Heart right ventricle (tissue), 16 donors: Measurements from ENCODE around the gene RAMP1. TPM values are rescaled to one million over a fixed set of nuclear protein-coding genes. Genes with fewer than 3 reads are reported as not detected.
"Not testable (repeated sequence)": the region's sequence is repeated elsewhere in the genome, so short reads cannot be mapped to it uniquely, and the experiment has no call there.

Source experiments
- ATAC-seq, 8 donors: fragments of 200-7000 bp; cut with Tn5 transposase; one replicate each; pipeline ENCODE4 v1.9.1; 2020; ENCODE audit warnings: mild to moderate bottlenecking in 8 of 8, moderate library complexity in 8 of 8, moderate number of reproducible peaks in 1 of 8
- DNase-seq, 2 donors: peaks; one replicate each; pipeline ENCODE4 v3.0.0-alpha.2; 2020
- H3K27ac ChIP-seq, 10 donors: fragments of 200-600 bp; sonication (generic) in 2 of 10; one replicate each; pipeline versions ENCODE4 v1.5.0 to v1.8.0; 2020 to 2022; ENCODE audit warnings: mild to moderate bottlenecking in 3 of 10
- H3K27me3 ChIP-seq, 7 donors: fragments of 200-600 bp; one replicate each; pipeline ENCODE4 v1.8.0; 2021 to 2022; ENCODE audit warnings: mild to moderate bottlenecking in 2 of 7
- H3K36me3 ChIP-seq, 9 donors: fragments of 200-600 bp; sonication (generic) in 1 of 9; one replicate each; pipeline versions ENCODE4 v1.5.0 to v1.8.0; 2020 to 2022; ENCODE audit warnings: mild to moderate bottlenecking in 2 of 9
- H3K4me1 ChIP-seq, 9 donors: fragments of 200-600 bp; sonication (generic) in 1 of 9; one replicate each; pipeline versions ENCODE4 v1.5.0 to v1.8.0; 2020 to 2022; ENCODE audit warnings: mild to moderate bottlenecking in 4 of 9
- H3K4me3 ChIP-seq, 10 donors: fragments of 200-600 bp; sonication (generic) in 2 of 10; one replicate each; pipeline versions ENCODE4 v1.5.0 to v1.8.0; 2020 to 2022; ENCODE audit warnings: mild to moderate bottlenecking in 7 of 10, moderate library complexity in 2 of 10
- H3K9me3 ChIP-seq, 11 donors: fragments of 200-600 bp in 10 of 11; sonication (generic) in 2 of 11; one replicate each; pipeline versions ENCODE4 v1.5.0 to v1.8.0; 2013 to 2022; ENCODE audit warnings: mild to moderate bottlenecking in 2 of 11, control low read depth in 1 of 11, moderate library complexity in 1 of 11
- CTCF ChIP-seq, 9 donors: fragments of 200-600 bp; sonication (generic) in 2 of 9; IDR thresholded peaks; one replicate each; pipeline versions ENCODE4 v1.5.0 to v1.8.0; 2021 to 2022; ENCODE audit warnings: antibody characterized with exemption in 9 of 9, mild to moderate bottlenecking in 5 of 9, moderate library complexity in 1 of 9
- WGBS, 2 donors: extraction: QIAGEN DNeasy Blood & Tissue Kit; methylation state at CpG; one replicate each; pipeline ENCODE4 v1.1.7; 2013; ENCODE audit warnings: inconsistent platforms in 1 of 2; 5-methylcytosine and 5-hydroxymethylcytosine counted together
- intact Hi-C, 10 donors: fragments of 100-400 bp; cut with DNase I; formaldehyde crosslinking; loops; one replicate each; pipeline versions ENCODE4 v1.11.1 to v1.14.2; 2022
- polyA plus RNA-seq, 2 donors: library from polyadenylated mRNA; stranded (reverse); fragments of 200-250 nt; gene quantifications; one replicate each; pipeline ENCODE4 v1.2.3, GENCODE V29; 2013
- total RNA-seq, 10 donors: library from RNA; stranded (reverse); fragmentation: NEBNext Ultra II Directional in 3 of 10; extraction: Animal tissue kit (Norgen Biotek cat#: 25700) in 3 of 10; gene quantifications; one replicate each; pipeline versions ENCODE4 v1.2.1 to v1.2.4, GENCODE V29; 2021 to 2023
- donor health status: Arrhythmogenic right ventricular cardiomyopathy.
- donor health status: ischemic (EF 13 %, LVEDD 7.1; RV severe dilation, severe dysfunction).
- donor health status: healthy with polysubstance abuse.
- donor health status: DM: no; HTN: yes; CAD: no.
- donor health status: DM: no; HTN: no; CAD: no.
- donor health status: ischemic (EF 25% LVEDD 6.9; RV normal size, moderate dysfunction).
- donor health status: ischemic (EF 25% LVEDD 5.7; RV mildly dilated, moderate dysfunction).
- donor health status: healthy.
- donor health status: DM: yes; HTN: yes; CAD: no.
- donor health status: Ischemic cardiomyopathy.
- donor health status: ischemic (EF 35%, LVEDD 5.7; RV mildly dilated, moderate dysfunction).
- donor health status: nonischemic (EF 11% LVEDD 7.7; RV severe dilation, severe dysfunction).
- donor health status: DM: yes; HTN: yes; CAD: no.
- donor health status: PGD.
- donor health status: ischemic (EF 29% LVEDD 5.4; RV normal size, mild dysfunction).
- donor health status: nonischemic (EF 23%, LVEDD 6.1; RV moderate dilation, normal function).

Gene RAMP1
- total and polyA plus RNA-seq, 12 donors = 52.7 to 1,549 (median 178) TPM

- no peak for TF ChIP-seq CTCF (IDR thresholded peaks at IDR 0.05)
- H3K9me3 ChIP-seq = peaks cover 0 to 9% (median 0%) of the 10 kb centered on the region in 11 donors
- H3K4me3 ChIP-seq = no peak overlapping the region
- no peaks in the 10 kb centered on the region for H3K36me3 ChIP-seq
- WGBS, 2 donors = 81 to 82% methylated on average over 4 of the region's 4 CpGs
- no peak overlapping the region for H3K27ac ChIP-seq
- H3K27me3 ChIP-seq = no peaks in the 10 kb centered on the region
- ATAC-seq (no peak), DNase-seq (no peak)
- intact Hi-C loops = no loop called here
- no peaks in the 10 kb centered on the region for H3K4me1 ChIP-seq
Observed at GRCh38 chr2:237841051-237841450, 18.4 kb upstream of the RAMP1 start.

GRCh38 chr2:237848940-237849339, 10.5 kb upstream of the RAMP1 start:
- ATAC-seq, DNase-seq, H3K4me3 ChIP-seq, H3K4me1 ChIP-seq, H3K27ac ChIP-seq, intact Hi-C loops, H3K36me3 ChIP-seq, H3K27me3 ChIP-seq: not testable (repeated sequence)
- peaks cover 0 to 10% (median 0%) of the 10 kb centered on the region in 11 donors for H3K9me3 ChIP-seq
- 96% methylated on average over 12 of the region's 12 CpGs for WGBS, 2 donors

- Histone ChIP-seq H3K36me3 (no peaks in the 10 kb centered on the region), H3K9me3 (peaks cover 0 to 1% (median 0%) of the 10 kb centered on the region in 11 donors), H3K4me1 (peaks cover 0 to 10% (median 3%) of the 10 kb centered on the region in 9 donors), H3K27me3 (peaks cover 0 to 18% (median 6%) of the 10 kb centered on the region in 7 donors), H3K4me3 (no peak overlapping the region), H3K27ac (no peak overlapping the region)
- 87 to 88% methylated on average over 3 of the region's 3 CpGs for WGBS, 2 donors
- intact Hi-C loops = loop anchor here in 8 of 10 donors (10.0 kb wide), 9 partner anchors 101 to 411 kb away; partner anchors contain the start of genes UBE2F (in 2 of the 8), KLHL30 (in 1 of the 8) and SCLY (in 1 of the 8)
- TF ChIP-seq CTCF (IDR thresholded peaks at IDR 0.05) = no peak
- ATAC-seq (no peak), DNase-seq (no peak)
Observed at GRCh38 chr2:237854295-237854694, 5.1 kb upstream of the RAMP1 start.

- WGBS, 2 donors = 76 to 89% methylated on average over 8 of the region's 8 CpGs
Observed at GRCh38 chr2:237857791-237858190, 1.6 kb upstream of the RAMP1 start.

More at GRCh38 chr2:237857791-237858190, 1.6 kb upstream of the RAMP1 start:
- peaks cover 0 to 49% (median 26%) of the 10 kb centered on the region in 7 donors for H3K27me3 ChIP-seq
- peak in 1 of 8 donors; percentile 8 for ATAC-seq
- peaks cover 0 to 25% (median 3%) of the 10 kb centered on the region in 9 donors for H3K4me1 ChIP-seq
- no peak overlapping the region for H3K27ac ChIP-seq
- no peak for DNase-seq
- H3K4me3 ChIP-seq = no peak overlapping the region
- intact Hi-C loops = loop anchor here in 9 of 10 donors (1.0 to 10.0 kb wide), 13 partner anchors 97 to 407 kb away; partner anchors contain the start of genes KLHL30 (in 3 of the 9), UBE2F (in 2 of the 9) and SCLY (in 1 of the 9)
- no peaks in the 10 kb centered on the region for H3K9me3 ChIP-seq
- no peaks in the 10 kb centered on the region for H3K36me3 ChIP-seq
- no peak for TF ChIP-seq CTCF (IDR thresholded peaks at IDR 0.05)
